T47D (cell line): ENCODE results near the gene FH.

Experiments
- DNase-seq, 2 experiments: peaks; one replicate each; pipeline versions ENCODE4 v3.0.0 to v3.0.0-alpha.2; 2011 to 2012; ENCODE audit warnings: low read depth in 1 of 2, low spot score in 1 of 2
- JUND ChIP-seq: IDR thresholded peaks from 2 replicates; pipeline ENCODE4 v1.6.1; 2012; ENCODE audit warnings: low read depth
- in situ Hi-C: cut with HindIII; loops from 2 replicates; pipeline ENCODE4 v1.10.0; 2016; ENCODE audit warnings: low sequenced_read_pairs, low pct_unique_long_range_greater_than_20kb

The FH gene

GRCh38 chr1:241536969-241537368 is 17.4 kb upstream of the FH start:
- no peak for TF ChIP-seq JUND
- in situ Hi-C loops, result no loop called here
- no peak for DNase-seq

- in situ Hi-C loops, result no loop called here
- DNase-seq, result no peak
- no peak for TF ChIP-seq JUND
Measured at GRCh38 chr1:241536304-241536703, 16.7 kb upstream of the FH start.

GRCh38 chr1:241533326-241534115 is 14.0 kb upstream of the FH start:
- in situ Hi-C loops, result no loop called here
- DNase-seq, result peak in 1 of 2 experiments; percentile 84
- no peak for TF ChIP-seq JUND

- DNase-seq, result peak in 1 of 2 experiments; percentile 62
- no peak for TF ChIP-seq JUND
- in situ Hi-C loops, result no loop called here
Measured at GRCh38 chr1:241532864-241533263, 13.3 kb upstream of the FH start.

- in situ Hi-C loops, result no loop called here
- peak in 1 of 2 experiments; percentile 47 for DNase-seq
- no peak for TF ChIP-seq JUND
Measured at GRCh38 chr1:241532162-241532531, 12.6 kb upstream of the FH start, which contains the start of gene KMO. KMO (plus strand) TSS chr1:241532378; CDS start chr1:241532445, 67 bp downstream.

- TF ChIP-seq JUND, result no peak
- DNase-seq, result peak; percentile 10 to 82
- in situ Hi-C loops, result no loop called here
Measured at GRCh38 chr1:241531195-241532161, 11.9 kb upstream of the FH start.

GRCh38 chr1:241527146-241527545 is 7.6 kb upstream of the FH start:
- TF ChIP-seq JUND, result no peak
- in situ Hi-C loops, result no loop called here

GRCh38 chr1:241525026-241525425 is 5.5 kb upstream of the FH start:
- TF ChIP-seq JUND, result no peak
- in situ Hi-C loops, result no loop called here
- no peak for DNase-seq

More at GRCh38 chr1:241527146-241527545, 7.6 kb upstream of the FH start:
- DNase-seq, result no peak

- in situ Hi-C loops, result no loop called here
- no peak for TF ChIP-seq JUND
- DNase-seq, result no peak
Measured at GRCh38 chr1:241521718-241522117, 2.2 kb upstream of the FH start.

- in situ Hi-C loops, result no loop called here
- no peak for TF ChIP-seq JUND
- no peak for DNase-seq
Measured at GRCh38 chr1:241520080-241520465, 518 bp upstream of the FH start.

- in situ Hi-C loops, result no loop called here
- peak in 1 of 2 experiments; percentile 18 for DNase-seq
- no peak for TF ChIP-seq JUND
Measured at GRCh38 chr1:241518476-241519307, 863 bp downstream of the FH start.

- DNase-seq, result no peak
- in situ Hi-C loops, result no loop called here
- no peak for TF ChIP-seq JUND
Measured at GRCh38 chr1:241513378-241513777, 6.2 kb downstream of the FH start.
